Hepatocyte (in vitro differentiated cells): ENCODE results near the gene FCER2.

Experiments used
- CTCF ChIP-seq: fragments of 200-600 bp; sonication (generic); IDR thresholded peaks from 2 replicates; pipeline ENCODE4 v1.5.1; 2016; ENCODE audit warnings: antibody characterized with exemption, mild to moderate bottlenecking; ENCODE audit not compliant: poor library complexity
- EZH2 ChIP-seq: fragments of 200-600 bp; sonication (generic); IDR thresholded peaks from 2 replicates; pipeline ENCODE4 v1.6.1; 2016; ENCODE audit warnings: antibody characterized with exemption, mild to moderate bottlenecking, borderline replicate concordance

- TF ChIP-seq CTCF (no peak), EZH2 (no peak)
These were observed 37.4 kb upstream of the FCER2 start for GRCh38 chr19:7739211-7739755.
